ENCODE measurements around the gene ZIC5. TPM values are rescaled to one million over a fixed set of nuclear protein-coding genes. Genes with fewer than 3 reads are reported as not detected.

ZIC5 gene
- total RNA-seq, 1 donor: not detected

GRCh38 chr13:99923877-99924582, 47.5 kb downstream of the ZIC5 start:
- DNase-seq (ENCODE audit: low read depth): no peak
- no peak overlapping the region for H3K4me3 ChIP-seq (ENCODE audit: low read depth, low read length)

GRCh38 chr13:99922631-99923404, 48.7 kb downstream of the ZIC5 start:
- H3K4me3 ChIP-seq (ENCODE audit: low read depth, low read length): no peak overlapping the region
- TF ChIP-seq CTCF (IDR thresholded peaks at IDR 0.05; ENCODE audit: insufficient read depth, low read depth, low read length): no peak
- no peak for DNase-seq (ENCODE audit: low read depth)

More at GRCh38 chr13:99923877-99924582, 47.5 kb downstream of the ZIC5 start:
- no peak for TF ChIP-seq CTCF (IDR thresholded peaks at IDR 0.05; ENCODE audit: insufficient read depth, low read depth, low read length)

GRCh38 chr13:99919132-99919531, 52.4 kb downstream of the ZIC5 start:
- no peak overlapping the region for H3K4me3 ChIP-seq (ENCODE audit: low read depth, low read length)
- no peak for DNase-seq (ENCODE audit: low read depth)
- no peak for TF ChIP-seq CTCF (IDR thresholded peaks at IDR 0.05; ENCODE audit: insufficient read depth, low read depth, low read length)

GRCh38 chr13:99916366-99917103, 55.0 kb downstream of the ZIC5 start:
- peak; percentile 99 for TF ChIP-seq CTCF (IDR thresholded peaks at IDR 0.05; ENCODE audit: insufficient read depth, low read depth, low read length)
- peak; percentile 74 for DNase-seq (ENCODE audit: low read depth)
- no peak overlapping the region for H3K4me3 ChIP-seq (ENCODE audit: low read depth, low read length)

- TF ChIP-seq CTCF (IDR thresholded peaks at IDR 0.05; ENCODE audit: insufficient read depth, low read depth, low read length): no peak
- H3K4me3 ChIP-seq (ENCODE audit: low read depth, low read length): no peak overlapping the region
- DNase-seq (ENCODE audit: low read depth): no peak
Observed at GRCh38 chr13:99913167-99913566, 58.4 kb downstream of the ZIC5 start.

Other genes starting within 250 kb of the ZIC5 start
- not detected in 2 replicates for gene ZIC2, start 10.0 kb upstream of the ZIC5 start, total RNA-seq
- gene PCCA, start 117.3 kb upstream of the ZIC5 start, total RNA-seq: 23.8 and 33.7 TPM in 2 replicates